GOT3 (cell line): Measurements from ENCODE around the gene SCNN1B.
"Not testable (repeated sequence)": the region's sequence is repeated elsewhere in the genome, so short reads cannot be mapped to it uniquely, and the experiment has no call there.

ENCODE experiments used
- DNase-seq: peaks from one replicate; lab custom pipeline; 2025; ENCODE audit warnings: mixed read lengths; lab: John Stamatoyannopoulos, UW

SCNN1B gene, protein sequence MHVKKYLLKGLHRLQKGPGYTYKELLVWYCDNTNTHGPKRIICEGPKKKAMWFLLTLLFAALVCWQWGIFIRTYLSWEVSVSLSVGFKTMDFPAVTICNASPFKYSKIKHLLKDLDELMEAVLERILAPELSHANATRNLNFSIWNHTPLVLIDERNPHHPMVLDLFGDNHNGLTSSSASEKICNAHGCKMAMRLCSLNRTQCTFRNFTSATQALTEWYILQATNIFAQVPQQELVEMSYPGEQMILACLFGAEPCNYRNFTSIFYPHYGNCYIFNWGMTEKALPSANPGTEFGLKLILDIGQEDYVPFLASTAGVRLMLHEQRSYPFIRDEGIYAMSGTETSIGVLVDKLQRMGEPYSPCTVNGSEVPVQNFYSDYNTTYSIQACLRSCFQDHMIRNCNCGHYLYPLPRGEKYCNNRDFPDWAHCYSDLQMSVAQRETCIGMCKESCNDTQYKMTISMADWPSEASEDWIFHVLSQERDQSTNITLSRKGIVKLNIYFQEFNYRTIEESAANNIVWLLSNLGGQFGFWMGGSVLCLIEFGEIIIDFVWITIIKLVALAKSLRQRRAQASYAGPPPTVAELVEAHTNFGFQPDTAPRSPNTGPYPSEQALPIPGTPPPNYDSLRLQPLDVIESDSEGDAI

DNA sequence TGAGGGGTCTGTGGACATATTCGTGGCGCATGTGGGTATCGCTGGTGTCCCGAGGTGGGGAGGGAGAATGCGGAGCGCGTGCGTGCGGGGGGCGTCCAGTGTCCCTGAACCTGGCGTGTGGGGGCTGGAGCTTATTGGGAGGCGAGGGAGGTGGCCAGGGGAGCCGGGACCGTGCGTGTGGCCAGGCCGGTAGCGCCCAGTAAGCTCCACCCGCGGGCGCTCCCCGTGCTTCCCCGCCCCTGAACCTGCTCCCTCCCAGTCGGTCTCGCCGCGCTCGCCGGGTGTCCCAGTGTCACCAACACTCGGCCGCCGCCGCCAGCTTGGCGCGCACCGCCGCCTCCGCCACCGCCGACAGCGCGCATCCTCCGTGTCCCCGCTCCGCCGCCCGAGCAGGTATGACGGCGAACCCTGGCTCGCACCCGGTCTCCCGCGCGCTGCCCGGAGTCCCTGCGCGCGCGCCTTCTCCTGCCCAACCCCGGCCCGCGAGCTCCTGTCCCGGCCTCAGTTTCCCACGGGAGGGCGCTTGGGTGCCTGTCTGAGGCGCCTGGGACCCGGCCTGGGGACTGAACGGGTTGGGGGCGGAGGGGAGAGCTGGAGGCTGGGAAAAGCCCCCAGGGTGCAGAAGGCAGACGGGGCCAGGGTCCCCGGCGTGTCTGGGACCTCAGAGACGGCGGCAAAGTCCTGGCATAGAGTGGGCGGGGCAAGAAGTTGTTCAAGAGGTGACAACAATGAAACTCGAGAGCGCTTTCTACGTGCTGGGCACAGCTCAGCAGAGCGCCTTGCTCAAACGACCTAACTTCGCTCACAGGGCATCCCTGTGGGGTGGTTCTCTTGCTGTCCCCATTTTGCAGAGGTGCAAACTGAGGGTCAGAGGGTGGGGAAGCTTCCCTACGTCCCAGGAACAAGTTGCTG lies at the start of gene SCNN1B:
SCNN1B (plus strand) TSS at position 258 of the 912 bp plus-strand sequence. CDS start 46,298 bp downstream, outside the sequence.
- DNase-seq, result no peak

DNA sequence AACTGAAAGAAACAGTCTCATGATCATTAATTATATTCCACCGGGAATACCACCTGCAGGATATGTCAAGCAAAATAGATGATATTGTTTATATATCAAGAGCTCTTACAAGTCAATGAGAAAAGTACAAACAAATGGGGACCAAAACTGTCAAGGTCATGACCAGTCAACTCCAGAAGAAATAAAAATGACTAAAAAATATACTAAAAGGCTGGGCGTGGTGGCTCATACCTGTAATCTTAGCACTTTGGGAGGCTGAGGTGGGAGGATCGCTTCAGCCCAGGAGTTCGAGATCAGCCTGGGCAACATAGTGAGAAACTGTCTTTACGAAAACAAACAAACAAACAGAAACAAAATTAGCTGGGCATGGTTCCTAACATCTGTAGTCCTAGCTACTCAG lies 49.8 kb upstream of the SCNN1B start:
- no peak for DNase-seq

DNA sequence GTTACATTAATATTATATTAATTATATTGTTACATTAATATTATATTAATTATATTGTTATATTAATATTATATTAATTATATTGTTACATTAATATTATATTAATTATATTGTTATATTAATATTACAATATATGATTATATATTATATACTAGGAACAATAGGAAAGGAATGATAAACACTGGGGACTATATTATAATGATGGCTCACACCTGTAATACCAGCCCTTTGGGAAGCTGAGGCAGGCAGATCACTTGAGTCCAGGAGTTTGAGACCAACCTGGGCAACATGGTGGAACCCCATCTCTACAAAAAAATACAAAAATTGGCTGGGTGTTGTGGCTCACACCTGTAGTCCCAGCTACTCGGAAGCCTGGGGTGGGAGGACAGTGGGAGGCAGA lies 48.5 kb upstream of the SCNN1B start:
- not testable (repeated sequence) for DNase-seq

DNA sequence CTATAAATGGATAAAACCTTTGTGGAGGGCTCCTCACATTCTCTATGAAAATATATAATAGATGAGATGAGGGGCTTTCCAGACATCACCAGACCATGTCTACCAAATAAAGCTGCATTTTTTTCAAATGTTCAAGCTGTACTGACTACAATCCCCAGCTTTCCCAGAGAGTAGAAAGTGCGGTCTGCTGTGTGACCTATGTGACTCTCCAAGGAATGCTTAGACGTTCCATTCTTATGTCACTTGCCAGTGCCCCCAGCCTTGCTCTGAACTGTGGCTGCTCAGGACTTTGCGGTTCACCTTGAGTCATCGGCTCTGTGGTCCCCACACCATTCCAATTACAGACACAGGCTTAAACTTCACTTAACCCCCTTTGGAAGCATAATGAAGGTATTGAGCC lies 47.8 kb upstream of the SCNN1B start:
- no peak for DNase-seq

DNA sequence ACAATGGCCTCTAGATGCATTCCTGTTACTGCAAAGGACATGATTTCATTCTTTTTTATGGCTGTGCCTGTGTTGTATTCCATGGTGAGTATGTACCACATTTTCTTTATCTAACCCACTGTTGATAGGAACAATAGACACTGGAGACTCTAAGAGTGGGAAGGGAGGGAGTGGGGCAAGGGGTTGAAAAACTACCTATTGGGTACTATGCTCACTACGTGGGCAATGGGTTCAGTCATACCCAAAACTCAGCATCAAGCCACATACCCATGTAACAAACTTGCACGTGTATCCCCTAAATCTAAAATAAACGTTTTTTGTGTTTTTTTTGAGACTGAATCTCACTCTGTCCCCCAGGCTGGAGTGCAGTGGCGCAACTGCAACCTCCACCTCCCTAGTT lies 47.1 kb upstream of the SCNN1B start:
- no peak for DNase-seq

DNA sequence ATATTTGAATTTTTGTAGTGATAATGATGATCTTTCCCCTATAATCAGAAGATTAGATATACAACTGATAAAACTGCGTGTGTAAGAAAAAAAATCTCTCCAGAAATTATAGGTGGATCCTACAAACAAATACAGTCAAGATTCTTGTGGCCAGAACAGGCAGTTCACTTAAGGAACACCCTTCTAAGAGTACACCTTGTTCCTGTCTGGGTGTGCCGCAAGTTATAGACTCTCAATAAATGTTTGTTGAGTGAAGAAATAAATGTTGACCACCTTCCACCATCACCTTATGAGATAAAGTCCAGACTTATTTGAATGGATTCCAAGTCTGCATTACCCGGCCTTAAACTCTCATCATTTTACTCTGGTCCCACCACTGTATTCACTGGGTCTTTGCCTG lies 45.7 kb upstream of the SCNN1B start:
- DNase-seq, result no peak

DNA sequence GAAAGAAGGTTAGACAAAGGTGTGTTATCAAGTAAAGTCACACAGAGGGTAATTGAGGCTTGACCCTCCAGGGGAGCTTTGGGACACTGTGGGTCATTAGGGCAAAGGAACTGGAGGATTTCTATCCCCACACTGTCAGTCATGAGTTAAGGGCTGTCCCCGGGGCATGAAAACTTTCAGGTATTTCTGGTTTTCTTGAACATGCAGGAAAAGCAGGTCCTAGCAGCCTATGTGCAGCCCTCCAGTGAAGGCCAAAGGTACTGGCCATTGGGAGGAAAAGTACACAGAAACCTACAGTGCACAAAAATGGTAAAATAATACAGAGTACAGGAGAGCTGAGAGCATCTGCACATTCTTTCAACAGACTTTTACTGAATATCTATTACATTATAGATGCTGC lies 44.4 kb upstream of the SCNN1B start:
- DNase-seq, result no peak

DNA sequence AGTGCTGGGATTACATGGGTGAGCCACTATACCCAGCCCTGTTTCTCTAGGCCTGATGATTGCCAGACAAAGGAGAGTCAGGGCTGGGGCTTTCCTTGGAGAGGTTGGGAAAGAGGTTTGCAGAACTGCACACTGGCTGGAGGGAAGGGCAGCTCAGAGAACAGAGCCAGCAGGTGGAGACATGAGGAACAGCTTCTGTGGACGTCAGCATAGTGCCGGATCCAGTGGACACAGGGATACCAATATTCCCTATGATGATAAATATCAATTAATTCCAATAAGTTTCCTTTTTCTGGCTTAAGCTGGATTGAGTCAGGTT lies 43.2 kb upstream of the SCNN1B start:
- DNase-seq, result no peak

DNA sequence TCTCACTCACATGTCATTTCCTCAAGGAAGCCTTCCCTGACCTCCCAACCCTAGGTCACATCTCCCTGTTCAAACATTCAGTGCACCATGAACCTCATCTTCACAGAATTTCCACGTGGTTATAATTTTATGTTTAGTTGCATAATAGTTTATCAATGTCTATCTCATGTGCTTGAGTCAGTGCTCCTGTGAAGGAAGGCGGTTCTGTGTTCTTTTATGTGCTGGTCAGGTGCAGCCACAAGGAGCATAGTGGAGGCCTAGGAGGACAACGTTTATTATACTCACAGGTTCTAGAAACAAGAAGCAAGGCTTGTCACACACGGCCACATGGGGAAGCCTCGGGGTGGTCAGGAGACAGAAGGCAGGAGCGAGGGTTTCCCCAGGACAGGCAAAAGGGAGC lies 34.5 kb upstream of the SCNN1B start:
- no peak for DNase-seq

DNA sequence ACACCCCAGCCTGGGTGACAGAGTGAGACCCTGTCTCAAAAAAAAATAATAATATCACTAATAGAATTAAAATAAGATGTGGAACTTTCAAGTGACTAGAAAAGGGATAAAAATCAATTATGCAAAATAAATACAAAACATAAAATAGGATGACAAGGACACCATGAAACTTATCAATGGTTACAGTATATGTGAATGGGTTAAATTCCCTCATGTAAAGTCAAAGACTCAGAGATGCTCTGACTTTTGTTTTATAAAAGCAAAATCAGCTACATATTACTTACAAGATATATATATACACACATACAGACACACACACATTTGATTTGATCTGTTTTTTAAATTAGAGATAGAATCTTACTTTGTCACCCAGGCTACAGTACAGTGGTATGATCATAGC lies 33.5 kb upstream of the SCNN1B start:
- no peak for DNase-seq

DNA sequence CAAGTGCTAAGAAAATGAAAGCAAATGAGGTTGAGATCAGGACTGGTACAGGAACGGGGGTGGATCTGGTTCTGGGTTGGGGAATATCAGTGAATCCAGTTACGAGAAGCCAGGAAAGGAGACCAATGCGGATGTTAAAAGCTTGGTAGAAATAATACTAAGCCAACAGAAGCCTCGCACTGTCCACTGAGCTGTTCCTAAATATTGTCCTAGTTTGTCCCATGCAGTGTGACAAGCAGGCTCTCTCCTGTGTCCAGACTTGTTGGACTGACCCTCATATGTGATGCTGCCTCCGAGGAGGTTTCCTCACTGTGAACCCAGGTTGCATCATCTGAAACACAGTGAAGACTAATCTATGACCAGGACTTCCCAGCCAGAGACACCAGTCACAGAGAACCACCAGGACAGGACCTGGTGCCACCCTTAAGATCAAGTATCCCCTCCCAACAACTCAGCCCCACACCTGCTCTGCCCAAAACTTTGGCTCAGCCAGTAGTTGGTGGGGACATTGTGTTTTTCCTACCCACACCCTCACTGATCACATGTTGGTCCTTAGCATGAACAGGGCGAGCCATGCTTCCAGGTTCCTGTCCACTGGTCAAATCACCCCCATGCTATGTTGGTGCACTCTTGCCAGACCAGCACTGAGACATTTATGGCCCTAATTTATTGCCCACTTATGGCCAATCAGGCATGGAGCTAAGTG lies 32.7 kb upstream of the SCNN1B start:
- no peak for DNase-seq

DNA sequence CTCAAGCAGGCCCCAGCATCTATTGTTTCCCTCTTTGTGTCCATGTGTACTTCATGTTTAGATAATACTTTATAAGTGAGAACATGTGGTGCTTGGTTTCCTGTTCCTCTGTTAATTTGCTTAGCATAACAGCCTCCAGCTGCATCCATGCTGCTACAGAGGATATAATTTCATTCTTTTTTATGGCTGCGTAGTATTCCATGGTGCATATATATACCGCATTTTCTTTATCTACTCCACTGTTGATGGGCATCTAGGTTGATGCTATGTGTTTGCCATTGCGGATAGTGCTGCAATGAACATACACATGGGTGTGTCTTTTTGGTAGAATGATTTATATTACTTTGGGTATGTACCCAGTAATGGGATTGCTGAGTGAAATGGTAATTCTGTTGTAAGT lies 31.4 kb upstream of the SCNN1B start:
- no peak for DNase-seq

DNA sequence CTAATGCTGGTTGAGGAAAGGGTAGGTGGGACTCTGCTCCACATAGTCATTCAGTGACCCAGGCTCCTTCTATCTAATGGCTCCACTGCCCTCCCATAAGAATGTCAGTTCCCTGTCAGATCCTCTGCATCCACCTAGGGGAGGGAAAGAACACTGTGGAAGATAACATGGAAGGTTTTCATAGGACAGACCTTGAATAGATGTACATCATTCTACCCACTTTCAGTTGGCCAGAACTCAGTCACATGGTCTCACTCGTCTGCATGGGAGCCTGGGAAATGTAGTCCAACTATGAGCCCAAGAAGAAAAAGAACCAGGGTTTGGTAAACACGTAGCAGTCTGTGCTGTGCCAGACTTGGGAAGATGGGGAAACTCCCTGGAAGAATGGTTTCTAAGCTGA lies 27.1 kb upstream of the SCNN1B start:
- no peak for DNase-seq

DNA sequence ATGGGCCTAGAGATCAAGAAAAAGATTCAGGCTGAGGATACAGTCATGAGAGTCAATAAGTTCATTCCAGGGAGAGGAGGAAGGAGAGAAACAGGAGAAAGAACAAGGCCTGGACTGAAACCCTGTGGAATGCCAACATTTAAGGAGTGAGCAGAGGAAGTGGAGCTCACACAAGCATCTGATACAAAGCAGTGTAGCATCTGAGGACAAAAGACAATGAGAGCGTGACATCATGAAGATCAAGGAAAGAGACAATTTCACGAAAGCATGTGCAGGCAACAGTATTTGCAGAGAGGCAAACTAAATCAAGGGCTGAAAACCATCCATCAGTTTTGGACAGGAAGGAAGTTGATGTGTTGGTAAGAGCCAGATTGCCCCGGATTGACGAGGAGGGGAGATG lies 25.3 kb upstream of the SCNN1B start:
- DNase-seq, result no peak

DNA sequence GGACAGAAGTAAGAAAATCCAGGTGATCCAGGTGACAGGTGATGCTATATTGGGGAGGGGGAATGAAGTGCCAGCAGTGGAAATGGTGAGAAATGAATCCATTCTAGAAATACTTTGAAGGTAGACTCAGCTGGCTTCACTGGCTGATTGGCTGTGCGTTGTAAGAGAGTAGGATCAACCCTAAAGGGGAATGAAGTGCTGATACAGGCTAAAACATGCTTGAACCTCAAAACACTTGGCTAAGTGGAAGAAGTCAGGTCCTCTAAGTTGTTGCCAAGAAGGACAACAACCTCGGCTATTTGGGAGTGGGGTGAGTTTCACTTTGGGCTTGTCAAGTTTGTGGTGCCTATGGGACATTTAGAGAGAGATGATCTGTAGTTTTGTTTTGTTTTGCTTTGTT lies 24.1 kb upstream of the SCNN1B start:
- DNase-seq, result no peak

DNA sequence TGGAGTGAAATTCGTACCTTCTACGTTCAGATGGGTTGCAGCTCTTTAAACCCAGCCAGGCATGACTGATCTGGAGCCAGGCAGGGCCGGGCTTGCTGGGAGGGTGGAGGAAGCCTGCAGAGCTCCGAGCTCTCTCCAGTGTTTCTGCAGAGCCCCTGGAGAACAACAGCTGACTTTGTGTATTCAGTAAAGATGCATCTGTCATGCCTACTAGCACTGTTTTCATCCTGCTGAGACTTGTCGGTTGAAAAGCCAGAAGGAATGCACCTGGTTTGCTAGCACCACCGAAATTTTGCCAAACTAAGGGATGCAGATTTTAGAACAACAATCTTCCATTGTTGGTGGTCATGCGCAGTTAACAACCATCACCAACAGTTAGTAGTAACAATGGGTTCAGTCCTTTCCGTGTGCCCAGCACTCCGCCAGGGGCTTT lies 22.4 kb upstream of the SCNN1B start:
- DNase-seq, result no peak

DNA sequence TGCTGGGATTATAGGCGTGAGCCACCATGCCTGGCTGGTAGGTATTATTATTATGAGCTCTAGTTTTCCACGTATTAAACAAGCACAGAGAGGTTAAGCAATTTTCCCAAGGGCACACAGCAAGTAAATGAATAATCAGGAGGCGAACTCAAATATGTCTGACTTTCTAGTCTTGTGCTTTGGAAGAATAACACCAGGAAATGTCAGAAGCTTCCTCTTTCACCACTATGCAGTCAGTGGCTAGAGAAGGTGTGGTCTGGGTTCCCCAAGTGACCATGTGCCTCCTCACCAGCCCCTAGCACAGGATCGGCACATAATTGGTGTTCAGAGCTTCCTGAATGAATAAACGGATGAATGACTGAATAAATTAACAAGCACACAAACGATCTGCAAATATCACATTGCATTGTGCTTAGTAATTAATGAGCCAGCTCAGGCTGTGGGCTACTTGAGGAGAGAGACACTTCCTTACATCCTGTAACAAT lies 21.6 kb upstream of the SCNN1B start:
- no peak for DNase-seq

DNA sequence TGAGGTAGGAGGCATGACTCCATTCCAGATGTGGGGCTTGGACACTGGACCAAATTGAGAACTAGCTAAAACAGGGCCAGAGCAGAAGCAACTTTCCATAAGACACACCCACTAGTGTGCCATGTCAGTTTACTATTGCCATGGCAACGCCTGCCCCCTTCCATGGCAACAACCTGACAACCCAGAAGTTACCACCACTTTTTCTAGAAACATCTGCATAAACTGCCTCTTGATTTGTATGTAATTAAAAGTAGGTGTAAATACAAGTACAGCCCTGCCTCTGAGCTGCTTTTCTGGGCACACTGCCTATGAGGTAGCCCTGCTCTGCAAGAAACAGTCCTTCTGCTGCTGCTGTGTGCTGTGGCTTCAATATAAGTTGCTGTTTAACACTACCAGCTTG lies 19.5 kb upstream of the SCNN1B start:
- no peak for DNase-seq

DNA sequence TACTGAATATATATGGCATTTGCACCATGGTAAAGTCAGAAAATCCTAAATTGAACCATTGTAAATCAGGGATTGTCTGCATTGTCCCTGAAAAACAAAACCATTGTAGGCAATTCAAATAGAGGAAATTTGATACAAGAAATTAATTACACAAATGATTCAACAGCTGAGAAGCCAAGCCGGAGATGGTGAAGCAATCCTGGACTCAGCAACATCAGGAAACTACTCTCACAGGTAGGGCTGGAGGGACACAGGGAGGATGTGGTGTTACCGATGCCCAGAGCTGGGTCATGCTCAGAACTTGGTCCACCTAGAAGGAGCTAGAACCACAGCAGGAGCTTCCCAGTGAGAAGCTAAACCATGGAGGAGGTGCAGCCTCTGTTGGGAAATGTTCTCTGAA lies 18.5 kb upstream of the SCNN1B start:
- no peak for DNase-seq

DNA sequence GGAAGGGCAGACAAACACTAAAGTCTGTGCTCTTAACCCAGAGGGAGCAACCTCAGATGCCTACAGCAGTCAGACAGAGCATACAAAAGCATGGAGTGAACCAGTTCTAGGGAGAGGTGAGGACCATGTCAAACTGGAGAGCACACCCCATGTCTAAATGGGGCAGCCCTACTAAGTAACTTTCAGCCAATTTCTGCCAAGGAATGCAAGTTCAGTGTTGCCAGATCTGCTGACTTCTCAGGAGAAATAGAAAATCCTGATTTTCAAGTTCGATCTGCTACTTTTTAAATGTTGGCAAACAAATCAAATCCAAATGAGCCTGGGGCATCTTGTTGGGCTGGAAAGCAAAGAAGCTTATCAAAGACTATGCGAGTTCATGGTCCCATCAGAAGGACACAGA lies 17.5 kb upstream of the SCNN1B start:
- DNase-seq, result no peak

DNA sequence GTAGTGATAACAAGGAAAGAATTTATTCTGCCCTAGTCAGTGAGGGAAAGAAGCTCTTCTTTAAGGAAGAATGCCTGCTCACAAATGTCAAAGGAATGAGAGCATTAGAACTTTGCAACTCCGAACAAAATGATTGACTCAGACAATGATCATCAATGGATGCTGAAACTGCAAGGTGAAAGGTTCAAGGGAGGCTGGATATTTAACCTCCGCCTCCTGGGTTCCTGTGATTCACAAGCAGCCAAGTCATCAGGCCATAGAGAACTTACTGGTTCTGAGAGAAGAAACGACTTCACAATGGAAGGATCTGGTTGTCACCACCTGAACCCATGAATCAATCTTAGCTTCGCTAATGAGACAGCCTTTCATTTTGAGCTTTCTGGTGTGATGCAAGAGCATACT lies 16.0 kb upstream of the SCNN1B start:
- no peak for DNase-seq

DNA sequence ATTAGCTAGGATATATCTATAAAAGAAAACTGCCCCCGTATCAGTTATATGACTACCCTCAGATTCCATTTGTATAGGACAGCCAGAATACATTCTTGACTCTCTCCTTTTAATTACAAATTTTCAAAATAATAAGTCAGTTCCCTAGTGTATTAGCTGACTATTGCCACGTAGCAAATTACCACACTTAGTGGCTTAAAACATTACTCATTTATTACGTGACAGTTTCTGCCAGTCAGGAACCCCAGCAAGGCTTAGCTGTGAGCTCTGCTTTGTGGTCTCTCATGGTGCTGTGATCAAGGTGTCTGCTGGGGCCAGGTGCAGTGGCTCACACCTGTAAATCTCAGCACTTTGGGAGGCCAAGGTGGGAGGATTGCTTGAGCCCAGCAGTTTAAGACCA lies 13.9 kb upstream of the SCNN1B start:
- DNase-seq, result no peak
